Progenitor cell of endocrine pancreas (in vitro differentiated cells): ENCODE data around the gene HDDC3. TPM values are rescaled to one million over a fixed set of nuclear protein-coding genes. Genes with fewer than 3 reads are reported as not detected.

Experiments
- DNase-seq: peaks from one replicate; pipeline ENCODE4 v3.0.0; 2021; ENCODE audit warnings: low spot score; ENCODE audit not compliant: unreplicated experiment
- H3K27ac Mint-ChIP-seq: 2 replicates; pipeline ENCODE4 v1.8.0; 2021; ENCODE audit warnings: mild to moderate bottlenecking, moderate library complexity, mixed read lengths
- H3K27me3 Mint-ChIP-seq: 2 replicates; pipeline ENCODE4 v1.8.0; 2021; ENCODE audit warnings: mixed read lengths
- H3K36me3 Mint-ChIP-seq: 2 replicates; pipeline ENCODE4 v1.8.0; 2022; ENCODE audit warnings: mixed read lengths; ENCODE audit not compliant: insufficient read depth
- H3K4me1 Mint-ChIP-seq: 2 replicates; pipeline ENCODE4 v1.8.0; 2021; ENCODE audit warnings: low read depth, mixed read lengths
- H3K4me3 Mint-ChIP-seq: 2 replicates; pipeline ENCODE4 v1.8.0; 2021; ENCODE audit warnings: low read depth, mild to moderate bottlenecking, moderate library complexity, mixed read lengths
- H3K9me3 Mint-ChIP-seq: 2 replicates; pipeline ENCODE4 v1.8.0; 2021; ENCODE audit warnings: low read depth, mixed read lengths
- CTCF ChIP-seq: fragments of 200-600 bp; sonication (generic); IDR thresholded peaks from one replicate; pipeline ENCODE4 v1.5.0; 2021; ENCODE audit warnings: antibody characterized with exemption, mild to moderate bottlenecking; ENCODE audit not compliant: unreplicated experiment
- total RNA-seq: library from RNA; stranded (reverse); gene quantifications from 2 replicates; pipeline ENCODE4 v1.2.1, GENCODE V29; 2021

Gene HDDC3
- total RNA-seq, 1 donor from 2014 or later: 14.5 TPM

DNA sequence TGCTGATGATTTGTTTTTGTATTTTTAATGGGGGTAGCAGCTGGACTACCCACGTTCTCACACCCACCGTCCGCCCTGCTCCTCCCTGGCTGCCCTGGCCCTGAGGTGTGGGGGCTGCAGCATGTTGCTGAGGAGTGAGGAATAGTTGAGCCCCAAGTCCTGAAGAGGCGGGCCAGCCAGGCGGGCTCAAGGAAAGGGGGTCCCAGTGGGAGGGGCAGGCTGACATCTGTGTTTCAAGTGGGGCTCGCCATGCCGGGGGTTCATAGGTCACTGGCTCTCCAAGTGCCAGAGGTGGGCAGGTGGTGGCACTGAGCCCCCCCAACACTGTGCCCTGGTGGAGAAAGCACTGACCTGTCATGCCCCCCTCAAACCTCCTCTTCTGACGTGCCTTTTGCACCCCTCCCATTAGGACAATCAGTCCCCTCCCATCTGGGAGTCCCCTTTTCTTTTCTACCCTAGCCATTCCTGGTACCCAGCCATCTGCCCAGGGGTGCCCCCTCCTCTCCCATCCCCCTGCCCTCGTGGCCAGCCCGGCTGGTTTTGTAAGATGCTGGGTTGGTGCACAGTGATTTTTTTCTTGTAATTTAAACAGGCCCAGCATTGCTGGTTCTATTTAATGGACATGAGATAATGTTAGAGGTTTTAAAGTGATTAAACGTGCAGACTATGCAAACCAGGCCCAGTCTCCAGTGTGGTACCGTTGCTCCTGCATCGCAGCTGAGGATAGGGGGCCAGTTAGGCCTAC is 49.4 kb downstream of the HDDC3 start:
- H3K9me3 Mint-ChIP-seq: no peaks in the 10 kb centered on the region
- DNase-seq: no peak
- peaks cover 4% of the 10 kb centered on the region for H3K4me1 Mint-ChIP-seq
- no peak for TF ChIP-seq CTCF
- peaks cover 9% of the 10 kb centered on the region for H3K36me3 Mint-ChIP-seq
- H3K27me3 Mint-ChIP-seq: no peaks in the 10 kb centered on the region
- no peak overlapping the region for H3K27ac Mint-ChIP-seq
- no peak overlapping the region for H3K4me3 Mint-ChIP-seq

DNA sequence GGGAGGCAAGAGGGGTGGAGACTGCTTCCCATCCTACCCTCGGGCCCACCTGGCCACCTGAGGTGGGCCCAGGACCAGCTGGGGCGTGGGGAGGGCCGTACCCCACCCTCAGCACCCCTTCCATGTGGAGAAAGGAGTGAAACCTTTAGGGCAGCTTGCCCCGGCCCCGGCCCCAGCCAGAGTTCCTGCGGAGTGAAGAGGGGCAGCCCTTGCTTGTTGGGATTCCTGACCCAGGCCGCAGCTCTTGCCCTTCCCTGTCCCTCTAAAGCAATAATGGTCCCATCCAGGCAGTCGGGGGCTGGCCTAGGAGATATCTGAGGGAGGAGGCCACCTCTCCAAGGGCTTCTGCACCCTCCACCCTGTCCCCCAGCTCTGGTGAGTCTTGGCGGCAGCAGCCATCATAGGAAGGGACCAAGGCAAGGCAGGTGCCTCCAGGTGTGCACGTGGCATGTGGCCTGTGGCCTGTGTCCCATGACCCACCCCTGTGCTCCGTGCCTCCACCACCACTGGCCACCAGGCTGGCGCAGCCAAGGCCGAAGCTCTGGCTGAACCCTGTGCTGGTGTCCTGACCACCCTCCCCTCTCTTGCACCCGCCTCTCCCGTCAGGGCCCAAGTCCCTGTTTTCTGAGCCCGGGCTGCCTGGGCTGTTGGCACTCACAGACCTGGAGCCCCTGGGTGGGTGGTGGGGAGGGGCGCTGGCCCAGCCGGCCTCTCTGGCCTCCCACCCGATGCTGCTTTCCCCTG is 50.2 kb downstream of the HDDC3 start:
- H3K4me1 Mint-ChIP-seq: peaks cover 4% of the 10 kb centered on the region
- H3K27ac Mint-ChIP-seq: no peak overlapping the region
- H3K36me3 Mint-ChIP-seq: peaks cover 15% of the 10 kb centered on the region
- no peak for TF ChIP-seq CTCF
- no peak for DNase-seq
- H3K27me3 Mint-ChIP-seq: no peaks in the 10 kb centered on the region
- H3K9me3 Mint-ChIP-seq: no peaks in the 10 kb centered on the region
- no peak overlapping the region for H3K4me3 Mint-ChIP-seq

- Mint-ChIP-seq H3K27ac (no peak overlapping the region), H3K27me3 (no peaks in the 10 kb centered on the region), H3K9me3 (no peaks in the 10 kb centered on the region)
These were observed 51.0 kb downstream of the HDDC3 start for GRCh38 chr15:90881181-90881977.

DNA sequence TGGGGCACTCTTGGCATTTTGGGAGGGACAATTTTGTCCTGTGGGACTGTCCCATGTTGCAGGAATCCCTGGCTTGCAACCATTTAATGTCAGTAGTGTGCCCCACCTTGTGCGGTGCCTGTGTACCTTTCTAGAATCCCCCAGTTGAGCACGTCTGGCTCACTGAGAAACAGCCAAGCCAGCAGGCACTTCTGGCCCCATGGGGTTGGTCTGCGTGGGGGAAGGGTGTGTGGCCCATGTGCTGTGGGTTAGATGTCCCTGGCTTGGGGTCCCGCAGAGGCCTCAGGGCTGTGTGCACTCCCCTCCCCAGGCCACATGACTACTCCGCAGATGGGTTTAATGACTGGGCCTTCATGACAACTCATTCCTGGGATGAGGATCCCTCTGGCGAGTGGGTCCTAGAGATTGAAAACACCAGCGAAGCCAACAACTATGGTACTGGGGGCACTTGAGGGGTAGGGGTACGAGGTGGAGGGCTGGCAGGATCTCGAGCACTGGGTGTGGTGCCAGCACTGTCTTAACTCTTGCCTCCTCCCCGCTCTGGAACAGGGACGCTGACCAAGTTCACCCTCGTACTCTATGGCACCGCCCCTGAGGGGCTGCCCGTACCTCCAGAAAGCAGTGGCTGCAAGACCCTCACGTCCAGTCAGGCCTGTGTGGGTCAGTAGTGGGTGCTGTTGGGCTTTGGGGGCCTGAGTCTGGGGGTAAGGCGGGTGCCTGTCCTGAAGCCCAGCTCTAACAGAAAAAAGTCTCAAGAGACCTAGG is 51.8 kb downstream of the HDDC3 start:
- no peak overlapping the region for H3K27ac Mint-ChIP-seq
- DNase-seq: no peak
- H3K27me3 Mint-ChIP-seq: no peaks in the 10 kb centered on the region
- peaks cover 2% of the 10 kb centered on the region for H3K4me1 Mint-ChIP-seq
- no peak for TF ChIP-seq CTCF
- H3K4me3 Mint-ChIP-seq: no peak overlapping the region
- H3K36me3 Mint-ChIP-seq: peaks cover 23% of the 10 kb centered on the region
- no peaks in the 10 kb centered on the region for H3K9me3 Mint-ChIP-seq

More at GRCh38 chr15:90881181-90881977, 51.0 kb downstream of the HDDC3 start:
- no peak for DNase-seq
- Mint-ChIP-seq H3K4me3 (no peak overlapping the region), H3K4me1 (peaks cover 4% of the 10 kb centered on the region), H3K36me3 (peaks cover 21% of the 10 kb centered on the region)
- no peak for TF ChIP-seq CTCF

Other genes starting within 250 kb of the HDDC3 start
- 19.6 and 21.3 TPM in 2 replicates for gene BLM, start 215.2 kb downstream of the HDDC3 start, total RNA-seq
- gene FURIN, start 64.0 kb downstream of the HDDC3 start, total RNA-seq: 64.1 and 64.8 TPM in 2 replicates
- gene FES, start 48.0 kb downstream of the HDDC3 start, total RNA-seq: 13.8 and 16.2 TPM in 2 replicates
- gene MAN2A2, start 29.2 kb downstream of the HDDC3 start, total RNA-seq: 111 and 117 TPM in 2 replicates
- gene UNC45A, start 2.7 kb upstream of the HDDC3 start, total RNA-seq: 83.4 and 90.6 TPM in 2 replicates
- gene RCCD1, start 22.3 kb upstream of the HDDC3 start, total RNA-seq: 20.6 and 23.0 TPM in 2 replicates
- gene PRC1, start 62.0 kb upstream of the HDDC3 start, total RNA-seq: 79.1 and 81.5 TPM in 2 replicates
- gene VPS33B, start 90.0 kb upstream of the HDDC3 start, total RNA-seq: 28.0 and 33.3 TPM in 2 replicates
- gene SV2B, start 167.7 kb upstream of the HDDC3 start, total RNA-seq: 19.9 and 24.9 TPM in 2 replicates